Activated gamma-delta T cell (primary cell): ENCODE data around the gene SIRPD.
"Not testable (repeated sequence)": the region's sequence is repeated elsewhere in the genome, so short reads cannot be mapped to it uniquely, and the experiment has no call there.

Experiments
- DNase-seq: peaks from one replicate; lab custom pipeline; 2025; lab: John Stamatoyannopoulos, UW

Gene SIRPD

DNA sequence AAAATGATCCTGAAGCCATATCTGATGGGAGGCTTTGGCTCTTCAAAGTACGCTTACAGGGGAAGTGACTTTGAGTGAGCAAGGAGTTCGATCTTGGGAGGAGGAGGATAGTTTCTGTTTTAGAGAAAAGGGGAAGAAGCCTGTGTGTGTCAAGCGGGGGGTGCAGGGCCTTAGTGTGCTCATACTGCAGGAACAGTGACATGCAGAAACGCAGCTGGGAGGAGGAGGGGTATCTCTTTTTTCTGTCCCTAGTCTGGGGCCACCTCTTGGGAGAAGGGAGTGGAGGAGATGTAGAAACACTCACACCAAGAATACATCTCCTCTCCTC, 19.8 kb downstream of the SIRPD start:
- no peak for DNase-seq

GRCh38 chr20:1536893-1537730, 20.4 kb downstream of the SIRPD start:
- no peak for DNase-seq

DNA sequence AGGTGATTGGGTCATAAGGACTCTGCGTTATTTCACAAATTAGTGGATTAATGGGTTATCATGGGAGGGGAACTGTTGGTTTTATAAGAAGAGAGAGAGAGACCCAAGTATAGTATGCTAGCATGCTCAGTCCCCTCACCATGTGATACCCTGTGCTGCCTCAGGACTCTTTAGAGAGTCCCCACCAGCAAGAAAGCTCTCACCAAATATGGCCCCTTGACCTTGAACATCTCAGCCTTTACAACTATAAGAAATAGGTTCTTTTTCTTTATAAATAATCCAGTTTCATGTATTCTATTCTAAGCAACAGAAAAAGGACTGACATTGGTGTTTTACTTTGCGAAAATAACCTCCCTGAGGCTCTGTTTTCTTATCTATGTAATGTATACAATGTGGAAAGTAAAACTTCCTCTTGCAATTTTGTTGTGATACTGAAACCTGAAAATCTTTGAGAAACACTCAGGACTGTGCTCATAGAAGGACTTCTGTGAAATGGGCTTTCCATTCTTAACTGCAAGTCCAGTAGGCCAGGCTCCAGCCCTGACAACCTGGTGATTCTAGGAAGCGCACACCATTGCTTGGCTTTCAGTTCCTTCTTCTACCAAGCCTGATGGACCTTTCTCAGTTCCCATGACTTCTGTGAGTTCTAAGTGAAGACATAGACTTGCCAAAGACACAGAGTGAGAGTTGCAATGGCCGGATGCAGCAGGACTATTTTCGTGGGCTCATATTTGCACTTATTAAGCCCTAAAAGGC, 21.9 kb downstream of the SIRPD start:
- no peak for DNase-seq

- DNase-seq: no peak
These were observed 23.0 kb downstream of the SIRPD start for GRCh38 chr20:1534526-1534925.

GRCh38 chr20:1533059-1533458, 24.4 kb downstream of the SIRPD start:
- DNase-seq: no peak

GRCh38 chr20:1528811-1529210, 28.7 kb downstream of the SIRPD start:
- DNase-seq: no peak

- no peak for DNase-seq
These were observed 29.6 kb downstream of the SIRPD start for GRCh38 chr20:1527923-1528322.

DNA sequence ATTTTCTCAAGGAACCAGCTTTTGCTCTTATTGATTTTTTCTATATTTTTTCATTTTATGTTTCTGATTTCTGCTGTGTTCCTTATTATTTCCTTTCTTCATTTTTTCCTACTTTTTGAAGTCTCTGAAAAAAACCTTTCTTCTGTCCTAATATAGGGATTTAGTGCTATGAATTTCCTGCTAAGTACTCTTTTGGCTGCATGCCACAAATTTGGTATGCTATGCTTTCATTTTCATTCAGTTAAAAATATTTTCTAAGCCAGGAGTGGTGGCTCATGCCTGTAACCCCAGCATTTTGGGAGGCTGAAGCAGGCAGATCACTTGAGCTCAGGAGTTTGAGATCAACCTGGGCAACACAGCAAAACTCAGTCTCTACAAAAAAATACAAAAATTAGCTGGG, 30.6 kb downstream of the SIRPD start:
- no peak for DNase-seq

DNA sequence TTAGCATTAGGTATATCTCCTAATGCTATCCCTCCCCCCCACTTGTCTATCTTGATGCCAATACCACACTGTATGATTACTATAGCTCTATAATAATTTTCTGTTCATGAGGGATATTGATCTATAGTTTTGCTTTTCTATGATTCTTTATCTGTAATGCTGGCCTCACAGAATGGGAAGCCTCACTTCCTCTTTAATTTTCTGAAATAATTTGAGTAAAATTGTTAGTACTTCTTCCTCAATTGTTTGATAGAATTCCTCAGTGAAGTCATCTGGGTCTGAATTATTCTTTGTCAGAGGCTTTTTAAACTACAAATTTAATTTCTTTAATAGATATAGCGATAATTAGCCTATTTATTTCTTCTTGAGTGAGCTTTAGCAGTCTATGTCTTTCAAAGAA, 31.2 kb downstream of the SIRPD start:
- no peak for DNase-seq

GRCh38 chr20:1524004-1524403, 33.5 kb downstream of the SIRPD start:
- no peak for DNase-seq

DNA sequence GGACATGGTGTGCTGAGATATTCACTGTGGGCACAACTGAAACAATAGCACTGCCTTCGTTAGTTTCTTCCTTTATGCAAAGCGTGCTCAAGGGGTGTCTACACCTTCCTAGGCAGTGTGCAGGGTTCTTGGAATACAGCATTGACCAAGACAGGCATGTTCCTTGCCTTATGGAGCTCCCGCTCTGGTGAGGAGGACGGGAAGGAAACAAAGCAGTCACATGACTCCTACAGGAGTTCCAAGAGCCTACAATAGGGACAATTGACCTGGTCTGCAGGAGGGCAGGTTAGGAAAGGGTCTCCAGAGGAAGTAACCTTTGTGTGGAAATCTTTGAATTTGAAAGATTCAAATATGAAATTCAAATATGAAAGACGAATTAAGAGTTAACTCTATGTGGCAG, 40.5 kb downstream of the SIRPD start:
- no peak for DNase-seq

DNA sequence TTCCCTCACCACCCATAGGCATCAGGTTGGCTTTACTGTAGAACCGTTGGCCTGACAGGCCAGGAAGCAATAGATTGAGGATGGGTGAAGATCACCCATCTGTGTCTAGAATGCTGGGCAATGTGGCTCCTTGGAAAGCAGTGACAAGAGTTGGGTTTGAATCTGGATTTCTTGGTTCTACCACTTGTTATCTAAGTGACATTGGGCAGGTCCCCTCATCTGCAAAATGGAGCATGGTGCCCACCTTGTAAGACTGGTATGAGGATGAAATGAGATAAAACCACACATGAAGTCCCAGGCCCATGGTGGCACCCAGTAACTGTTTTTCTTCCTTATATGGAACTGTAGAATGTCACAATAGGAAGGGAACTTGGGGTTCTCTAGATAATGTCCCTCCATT, 43.7 kb downstream of the SIRPD start:
- no peak for DNase-seq

DNA sequence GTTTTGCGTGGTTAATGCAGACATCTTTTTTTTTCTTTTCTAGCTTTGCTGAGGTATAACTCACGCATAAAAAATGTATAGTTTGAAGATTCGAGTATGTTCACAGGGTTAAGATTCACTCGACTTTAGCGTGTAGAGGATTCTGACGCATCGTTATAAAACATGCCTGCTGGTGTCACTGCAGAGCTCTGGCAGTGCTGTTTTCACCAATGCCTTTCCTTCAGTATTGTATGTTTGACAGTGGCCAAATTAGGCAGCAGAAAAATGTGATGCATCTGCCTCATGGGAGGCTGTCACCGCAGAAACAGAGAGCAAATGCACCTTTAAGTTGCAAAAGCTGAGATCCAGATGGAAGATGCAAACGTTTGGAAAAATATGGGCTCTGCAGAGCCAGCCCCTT, 48.3 kb downstream of the SIRPD start:
- no peak for DNase-seq

DNA sequence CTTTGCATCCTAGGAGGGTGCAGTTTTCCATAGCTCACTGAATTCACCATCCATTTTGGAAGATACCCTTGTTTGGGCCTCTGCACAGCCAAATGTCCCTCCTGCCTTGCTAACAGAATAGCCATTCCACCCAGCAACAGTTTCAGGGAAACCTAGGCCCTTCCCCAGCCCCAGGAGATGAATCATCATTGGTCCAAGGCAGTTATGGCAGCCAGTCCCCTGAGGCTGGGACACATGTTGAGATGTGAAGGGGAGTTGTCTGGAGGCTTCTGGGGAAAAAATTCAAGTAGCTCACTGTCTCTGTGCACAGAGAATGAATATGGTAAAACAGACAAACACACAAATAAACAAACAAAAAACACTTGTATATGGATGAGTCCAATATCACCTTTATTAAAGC, 48.9 kb downstream of the SIRPD start:
- DNase-seq: no peak

DNA sequence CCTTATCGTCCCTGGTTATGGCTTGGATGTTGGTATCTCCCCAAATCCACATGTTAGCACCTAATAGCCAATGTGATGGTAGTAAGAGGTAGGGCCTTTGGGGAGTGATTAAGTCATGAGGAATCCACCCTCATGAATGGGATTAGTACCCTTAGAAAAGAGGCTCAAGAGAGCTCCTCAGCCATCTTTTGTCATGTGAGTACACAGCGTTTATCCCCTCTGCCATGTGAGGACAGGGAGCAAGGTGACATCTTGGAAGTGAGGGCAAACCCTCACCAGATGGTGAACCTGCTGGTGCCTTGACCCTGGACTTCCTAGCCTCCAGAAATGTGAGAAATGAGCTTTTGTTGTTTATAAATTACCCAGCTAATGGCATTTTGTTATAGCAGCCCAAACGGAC, 50.2 kb downstream of the SIRPD start:
- no peak for DNase-seq

- no peak for DNase-seq
These were observed 51.6 kb downstream of the SIRPD start for GRCh38 chr20:1505871-1506270.

- DNase-seq: no peak
These were observed 52.1 kb downstream of the SIRPD start for GRCh38 chr20:1505361-1505760.

GRCh38 chr20:1503564-1504227, 53.8 kb downstream of the SIRPD start:
- DNase-seq: no peak

DNA sequence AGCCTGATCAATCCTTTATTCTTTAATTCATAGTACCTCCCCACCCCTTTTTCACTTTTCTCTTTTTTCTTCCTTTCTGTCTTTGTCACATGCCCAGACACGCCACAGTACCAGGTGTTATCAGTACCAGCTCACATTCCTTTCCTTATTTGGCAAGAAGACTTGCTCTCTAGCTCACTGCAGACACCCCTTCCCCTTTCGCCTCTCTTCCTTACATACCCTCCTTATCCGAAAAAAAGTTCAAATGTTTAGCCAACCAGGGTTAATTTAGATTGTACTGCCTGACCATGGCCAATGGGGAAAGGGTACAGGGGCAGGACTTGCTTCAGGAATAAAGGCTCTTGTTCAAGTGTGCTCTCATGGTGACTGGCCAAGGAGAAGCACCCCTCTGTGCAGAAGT, 57.0 kb downstream of the SIRPD start:
- no peak for DNase-seq

- DNase-seq: no peak
These were observed 57.7 kb downstream of the SIRPD start for GRCh38 chr20:1499528-1500420.

- not testable (repeated sequence) for DNase-seq
These were observed 60.1 kb downstream of the SIRPD start for GRCh38 chr20:1497371-1497770.

- DNase-seq: no peak
These were observed 60.6 kb downstream of the SIRPD start for GRCh38 chr20:1496930-1497329.
